Measurements from ENCODE around the gene RMC1.
"Not testable (repeated sequence)": the region's sequence is repeated elsewhere in the genome, so short reads cannot be mapped to it uniquely, and the experiment has no call there.

RMC1 gene

DNA sequence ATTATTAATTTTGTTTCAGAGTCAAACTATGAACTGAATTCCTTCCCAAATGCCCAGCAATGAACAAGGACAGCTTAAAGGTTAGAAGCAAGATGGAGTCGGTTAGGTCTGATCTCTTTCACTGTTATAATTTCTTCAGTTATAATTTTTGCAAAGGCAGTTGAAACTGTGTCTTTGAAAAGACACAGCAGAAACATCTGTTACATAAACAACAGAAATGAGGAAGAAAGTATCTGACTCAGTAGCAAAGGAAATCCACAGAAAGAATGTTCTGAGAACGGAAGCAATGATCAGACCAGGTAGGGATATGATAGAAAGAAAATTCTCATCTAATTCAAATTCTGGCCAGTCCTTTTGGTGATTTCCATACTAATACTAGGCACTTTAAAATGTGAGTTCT lies 5.2 kb upstream of the RMC1 start:
- no peak for DNase-seq (ENCODE audit: low spot score)

GRCh38 chr18:23498877-23499276 lies 4.4 kb upstream of the RMC1 start:
- DNase-seq (ENCODE audit: low spot score), result peak; percentile 60

DNA sequence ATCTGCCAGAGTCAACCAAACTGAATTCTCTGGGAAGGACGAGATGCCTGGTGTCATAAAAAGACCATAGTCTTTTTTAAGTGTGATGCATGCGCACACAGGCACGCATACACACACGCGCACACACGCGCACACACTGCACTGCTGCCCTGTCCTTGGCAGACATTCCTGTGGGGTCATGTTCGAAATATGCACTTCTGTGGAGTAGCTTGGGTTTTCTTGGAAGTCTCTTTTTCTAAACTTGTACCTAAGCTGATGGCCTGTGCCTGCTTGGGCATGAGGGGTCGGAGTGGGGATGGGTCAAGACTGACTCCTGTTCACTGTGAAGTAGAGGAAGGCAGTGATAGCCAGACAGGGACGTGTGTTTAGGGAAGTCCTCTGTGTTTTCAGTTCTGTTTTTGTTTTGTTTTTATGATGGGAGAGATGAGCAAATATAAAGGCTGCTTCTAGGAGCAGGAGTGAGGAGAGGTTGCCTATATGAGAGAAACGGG lies 4.0 kb upstream of the RMC1 start:
- DNase-seq (ENCODE audit: low spot score), result peak; percentile 45

DNA sequence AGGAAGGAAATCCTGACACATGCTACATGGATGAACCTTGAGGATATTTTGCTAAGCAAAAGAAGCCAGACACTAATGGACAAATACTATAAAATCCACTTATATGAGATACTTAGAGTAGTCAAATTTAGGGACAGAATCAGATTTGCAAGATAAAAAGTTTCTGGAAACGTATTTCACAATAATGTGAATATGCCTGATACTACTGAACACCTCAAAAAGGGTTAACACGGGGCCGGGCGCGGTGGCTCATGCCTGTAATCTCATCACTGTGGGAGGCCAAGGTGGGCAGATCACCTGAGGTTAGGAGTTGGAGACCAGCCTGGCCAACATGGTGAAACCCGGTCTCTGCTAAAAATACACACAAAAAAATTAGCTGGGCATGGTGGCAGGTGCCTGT lies 1.7 kb upstream of the RMC1 start:
- no peak for DNase-seq (ENCODE audit: low spot score)

- DNase-seq (ENCODE audit: low spot score), result no peak
These were observed 734 bp upstream of the RMC1 start for GRCh38 chr18:23502516-23503037.

DNA sequence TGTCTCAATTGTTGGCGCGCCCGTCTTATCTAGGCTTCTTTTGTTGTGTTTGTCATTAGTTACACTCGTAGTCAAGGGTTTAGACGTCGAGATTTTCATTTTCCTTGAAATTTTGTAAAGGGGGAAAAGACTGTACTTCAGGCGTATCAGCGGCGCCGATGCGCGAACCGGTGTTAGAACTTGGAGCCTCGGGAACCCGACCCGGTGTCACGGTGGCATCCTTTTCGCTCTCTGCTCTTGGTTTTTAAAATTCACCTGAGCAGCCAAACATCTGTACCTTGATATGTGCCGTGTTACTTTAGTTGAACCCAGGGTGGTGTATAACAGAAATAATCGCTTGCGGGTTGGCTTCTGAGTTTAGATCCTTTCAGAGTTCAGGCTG lies 643 bp downstream of the RMC1 start:
- DNase-seq (ENCODE audit: low spot score), result no peak

GRCh38 chr18:23504720-23505119 lies 1.4 kb downstream of the RMC1 start:
- no peak for DNase-seq (ENCODE audit: low spot score)

DNA sequence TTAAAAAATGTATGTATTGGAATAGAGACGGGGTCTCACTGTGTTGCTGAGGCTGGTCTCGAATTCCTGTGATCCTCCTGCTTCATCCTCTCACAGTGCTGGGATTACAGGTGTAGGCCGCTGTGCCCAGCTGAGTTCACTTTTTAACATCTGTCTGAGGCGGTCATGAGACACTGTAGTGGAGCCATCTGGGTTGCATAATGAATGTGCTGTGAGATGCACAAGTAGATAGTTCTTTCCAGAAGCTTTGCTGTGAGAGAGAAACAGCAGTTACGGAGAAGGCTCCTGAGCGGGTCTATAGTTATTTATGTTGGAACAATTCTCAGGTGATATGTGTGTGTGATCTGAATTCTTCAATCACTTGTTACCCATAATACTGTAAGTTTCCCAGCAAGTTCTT lies 3.1 kb downstream of the RMC1 start:
- DNase-seq (ENCODE audit: low spot score), result no peak

- not testable (repeated sequence) for DNase-seq (ENCODE audit: low spot score)
These were observed 7.6 kb downstream of the RMC1 start for GRCh38 chr18:23510923-23511322.

GRCh38 chr18:23512216-23512615 lies 8.9 kb downstream of the RMC1 start:
- not testable (repeated sequence) for DNase-seq (ENCODE audit: low spot score)

DNA sequence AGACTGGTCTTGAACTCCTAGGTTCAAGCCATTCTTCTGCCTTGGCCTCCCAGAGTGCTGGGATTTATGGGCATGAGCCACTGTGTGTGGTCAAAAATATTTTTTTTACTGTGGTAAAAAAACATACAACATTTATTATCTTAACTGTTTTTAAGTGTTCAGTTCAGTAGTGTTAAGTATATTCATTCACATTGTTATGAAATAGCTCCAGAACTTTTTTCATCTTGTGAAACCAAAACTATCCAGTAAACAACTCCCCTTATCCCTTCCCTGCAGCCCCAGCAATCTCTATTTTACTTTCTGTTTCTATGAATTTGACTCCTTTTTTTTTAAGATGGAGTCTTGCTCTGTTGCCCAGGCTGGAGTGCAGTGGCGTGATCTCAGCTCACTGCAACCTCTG lies 9.3 kb downstream of the RMC1 start:
- no peak for DNase-seq (ENCODE audit: low spot score)

DNA sequence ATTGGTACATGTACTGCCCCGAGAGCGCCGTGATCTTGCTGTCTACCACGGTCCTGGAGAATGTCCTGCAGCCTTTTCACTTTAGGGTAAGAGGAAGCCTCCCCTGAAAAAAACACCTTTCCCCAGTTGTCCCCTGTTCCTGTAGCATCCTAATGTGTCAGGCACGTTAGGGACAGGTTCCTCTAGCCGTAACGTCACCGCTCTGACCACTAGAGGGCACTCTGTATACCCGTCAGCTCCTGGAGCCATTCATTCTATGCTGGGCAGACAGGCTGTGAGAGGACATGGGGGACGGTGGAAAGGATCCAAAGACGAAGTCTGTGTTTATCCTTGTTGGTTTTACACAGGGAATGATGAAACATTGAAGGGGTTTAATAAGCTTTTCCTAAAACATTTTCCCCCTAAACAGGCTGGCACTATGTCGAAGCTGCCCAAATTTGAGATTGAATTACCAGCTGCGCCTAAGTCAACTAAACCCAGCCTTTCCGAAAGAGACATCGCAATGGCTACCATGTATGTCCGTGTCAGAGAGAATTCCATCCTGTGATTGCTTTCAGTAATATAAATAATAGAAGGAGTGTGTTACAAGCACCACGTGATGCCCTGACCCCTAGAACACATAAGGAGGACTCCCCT lies 12.7 kb downstream of the RMC1 start:
- peak; percentile 70 for DNase-seq (ENCODE audit: low spot score)

- DNase-seq (ENCODE audit: low spot score), result no peak
These were observed 16.4 kb downstream of the RMC1 start for GRCh38 chr18:23519734-23520133.

DNA sequence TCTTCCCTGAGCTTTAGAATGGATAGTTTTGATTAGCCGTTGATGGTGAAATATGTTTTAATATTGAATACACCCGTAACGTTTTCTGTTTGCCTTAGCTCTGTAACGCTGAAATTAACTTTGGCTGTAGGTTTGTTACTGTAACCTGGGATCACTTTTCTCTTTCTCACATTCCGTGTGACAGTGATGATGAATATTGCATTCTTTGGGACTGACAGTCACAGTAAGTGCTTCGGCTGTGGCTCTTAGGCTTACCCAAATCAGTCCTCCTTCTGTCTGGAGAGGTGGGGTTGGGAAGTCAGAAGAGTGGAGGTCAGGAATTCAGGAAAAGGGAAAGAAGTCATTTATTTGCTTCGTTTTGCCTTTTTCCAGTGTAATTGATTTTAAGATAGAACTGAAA lies 18.0 kb downstream of the RMC1 start:
- no peak for DNase-seq (ENCODE audit: low spot score)

- DNase-seq (ENCODE audit: low spot score), result no peak
These were observed 18.6 kb downstream of the RMC1 start for GRCh38 chr18:23521907-23522306.

DNA sequence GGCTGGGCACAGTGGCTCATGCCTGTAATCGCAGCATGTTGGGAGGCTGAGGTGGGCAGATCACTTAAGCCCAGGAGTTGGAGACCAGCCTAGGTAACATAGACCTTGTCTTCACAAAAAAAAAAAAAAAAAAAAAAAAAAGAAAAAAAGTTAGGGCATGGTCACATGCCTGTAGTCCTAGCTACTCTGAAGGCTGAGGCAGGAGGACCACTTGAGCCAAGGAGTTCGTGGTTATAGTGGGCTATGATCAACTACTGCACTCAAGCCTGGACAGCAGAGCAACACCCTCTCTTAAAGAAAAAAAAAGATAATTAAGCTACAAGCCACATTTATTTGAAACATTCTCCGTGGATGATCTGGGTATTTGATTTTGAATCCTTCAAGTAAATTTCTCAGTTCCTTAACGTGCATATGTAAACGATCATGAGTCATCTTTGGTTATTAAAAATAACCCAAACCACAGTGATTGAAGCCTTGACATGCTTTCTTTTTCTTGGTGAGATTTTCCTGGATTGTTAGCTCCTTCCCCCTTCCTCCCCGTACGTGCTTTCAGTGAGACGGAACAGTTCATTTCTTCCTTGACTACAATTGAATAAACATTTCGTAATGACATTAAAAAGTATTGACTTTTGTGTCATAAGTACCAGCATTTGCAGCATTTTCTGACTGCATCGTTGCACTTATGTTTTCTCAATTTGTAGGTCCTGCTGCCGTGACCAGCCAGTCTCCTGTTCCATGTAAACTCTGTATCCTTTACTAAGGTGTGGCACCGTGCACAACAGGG lies 20.3 kb downstream of the RMC1 start:
- DNase-seq (ENCODE audit: low spot score), result peak; percentile 50

DNA sequence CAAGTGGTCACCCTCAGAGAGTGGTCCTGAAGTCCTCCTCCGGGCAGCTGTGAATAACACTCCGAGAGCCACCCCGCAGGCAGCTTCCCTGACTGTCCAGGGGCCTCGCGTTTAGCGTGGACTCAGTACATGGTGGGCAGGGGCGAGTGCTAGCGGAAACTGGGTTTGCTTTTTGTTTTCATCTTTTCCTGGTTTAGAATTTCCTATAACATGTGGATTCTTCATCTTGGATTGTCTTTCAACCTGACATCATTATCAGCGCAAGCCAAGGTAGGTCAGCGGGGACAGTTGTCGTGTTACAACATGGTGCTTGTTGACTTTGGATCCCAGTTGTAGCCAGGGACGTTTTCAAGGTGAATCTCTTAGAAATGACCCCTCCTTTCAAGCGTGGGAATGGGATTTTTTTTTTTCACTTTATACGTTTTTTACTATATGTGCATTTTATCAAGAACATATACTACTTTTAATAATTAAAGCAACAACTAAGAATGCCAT lies 20.9 kb downstream of the RMC1 start:
- DNase-seq (ENCODE audit: low spot score), result no peak

- DNase-seq (ENCODE audit: low spot score), result no peak
These were observed 23.3 kb downstream of the RMC1 start for GRCh38 chr18:23526501-23527063.

DNA sequence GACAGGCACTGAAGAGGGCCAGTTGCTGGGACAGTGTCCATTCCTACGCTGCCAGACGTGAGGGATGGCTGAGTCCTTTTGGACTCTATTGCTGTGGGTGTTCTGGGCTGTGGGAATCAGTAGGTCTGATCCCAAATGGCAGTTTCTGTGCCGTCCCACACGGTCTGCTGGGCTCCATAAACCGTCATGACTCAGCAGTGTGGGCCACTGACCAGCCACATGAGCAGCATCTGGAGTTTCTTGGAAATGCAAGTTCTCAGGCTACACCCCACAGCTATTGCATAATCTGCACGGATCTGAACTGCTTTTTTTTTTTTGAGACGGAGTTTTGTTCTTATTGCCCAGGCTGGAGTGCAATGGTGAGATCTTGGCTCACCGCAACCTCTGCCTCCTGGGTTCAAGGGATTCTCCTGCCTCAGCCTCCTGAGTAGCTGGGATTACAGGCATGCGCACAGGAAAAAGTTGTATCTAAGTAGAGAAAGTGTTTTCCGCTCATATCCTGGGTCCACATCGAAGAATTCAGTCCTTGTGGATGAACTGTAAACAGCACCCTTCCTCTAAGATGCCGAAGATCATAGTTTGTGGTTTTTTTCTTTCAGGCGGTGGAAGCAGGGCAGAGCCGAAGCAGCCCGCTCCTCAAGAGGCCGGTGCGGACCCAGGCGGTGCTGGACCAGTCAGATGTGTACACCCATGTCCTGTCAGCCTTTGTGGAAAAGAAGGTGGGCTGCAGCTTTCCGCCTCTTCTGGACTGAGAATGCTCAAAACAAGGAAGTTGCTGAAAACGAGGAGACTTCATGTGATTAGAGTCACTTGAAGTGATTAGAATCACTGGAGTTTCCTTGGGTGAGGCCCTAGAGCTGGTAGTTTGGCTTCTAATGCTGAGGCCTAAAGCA lies 25.5 kb downstream of the RMC1 start:
- no peak for DNase-seq (ENCODE audit: low spot score)

DNA sequence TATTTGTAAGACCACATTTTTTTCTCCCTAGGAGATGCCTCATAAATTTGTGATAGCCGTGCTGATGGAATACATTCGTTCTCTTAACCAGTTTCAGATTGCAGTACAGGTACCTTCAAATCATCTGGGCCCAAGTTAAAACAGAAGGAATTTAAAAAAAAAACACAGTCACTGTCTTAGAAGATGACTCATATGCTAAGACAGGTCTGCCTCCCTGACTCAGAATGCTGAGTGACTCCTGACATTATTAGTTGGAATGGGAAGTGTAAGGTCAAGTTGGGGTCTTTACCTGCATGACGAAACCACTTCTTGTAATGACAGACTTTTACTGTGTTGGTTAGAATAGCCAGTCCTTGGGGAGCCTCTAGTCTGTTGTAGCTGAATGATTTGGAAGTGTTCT lies 26.3 kb downstream of the RMC1 start:
- peak; percentile 36 for DNase-seq (ENCODE audit: low spot score)

- no peak for DNase-seq (ENCODE audit: low spot score)
These were observed 26.9 kb downstream of the RMC1 start for GRCh38 chr18:23530195-23530594.

- no peak for DNase-seq (ENCODE audit: low spot score)
These were observed 28.6 kb downstream of the RMC1 start for GRCh38 chr18:23531912-23532311.
